SK-N-SH treated with all-trans-retinoic acid at 6 μM for 48 hours (cell line): ENCODE measurements around the gene SMYD3.

ENCODE experiments used
- PATZ1 ChIP-seq: fragments of 250-450 bp; sonication (Bioruptor Pico); IDR thresholded peaks from 2 replicates; pipeline ENCODE4 v1.8.0; 2020; ENCODE audit warnings: mild to moderate bottlenecking, moderate library complexity, borderline replicate concordance
- ZC3H10 ChIP-seq: fragments of 250-450 bp; sonication (Bioruptor Pico); IDR thresholded peaks from 2 replicates; pipeline ENCODE4 v1.5.1; 2021; ENCODE audit warnings: mild to moderate bottlenecking, moderate library complexity
- ZFP30 ChIP-seq: fragments of 450-650 bp; formaldehyde crosslinking; IDR thresholded peaks from 2 replicates; pipeline ENCODE4 v1.5.0; 2022; ENCODE audit warnings: mild to moderate bottlenecking, moderate library complexity
- ZNF565 ChIP-seq: fragments of 450-650 bp; formaldehyde crosslinking; conservative IDR thresholded peaks from 2 replicates; pipeline ENCODE4 v1.5.0; 2020; ENCODE audit warnings: low read depth, mild to moderate bottlenecking, moderate library complexity
- ZNF8 ChIP-seq: fragments of 450-650 bp; formaldehyde crosslinking; IDR thresholded peaks from 2 replicates; pipeline ENCODE4 v1.5.0; 2020; ENCODE audit warnings: mild to moderate bottlenecking, moderate library complexity

- TF ChIP-seq ZC3H10 (CRISPR knock-in tag) (no peak), ZNF8 (CRISPR knock-in tag) (no peak), ZNF565 (CRISPR knock-in tag) (no peak), PATZ1 (CRISPR knock-in tag) (no peak), ZFP30 (CRISPR knock-in tag) (no peak)
Observed at GRCh38 chr1:245825128-245825901, 681.8 kb downstream of the SMYD3 start.
